CD8-positive, alpha-beta memory T cell (primary cell): ENCODE data around the gene CDC37. TPM values are rescaled to one million over a fixed set of nuclear protein-coding genes. Genes with fewer than 3 reads are reported as not detected.

Experiments used
- CTCF ChIA-PET: fragments of 350-600 bp; sonication (Branson Sonifier 250); formaldehyde crosslinking; loops from one replicate; lab custom pipeline; 2021; ENCODE audit warnings: antibody characterized with exemption; lab: Charles Lee
- POLR2A ChIA-PET: fragments of 350-600 bp; sonication (Branson Sonifier 250); formaldehyde crosslinking; loops from one replicate; lab custom pipeline; 2021; ENCODE audit warnings: antibody characterized with exemption; lab: Charles Lee
- DNase-seq, 5 donors: peaks; one replicate each; pipeline versions ENCODE4 v3.0.0 to v3.0.0-alpha.2; 2020 to 2022; ENCODE audit warnings: mixed read lengths in 1 of 5
- H3K27ac ChIP-seq: one replicate; pipeline ENCODE4 v1.7.0; 2013; ENCODE audit warnings: low read depth, mild to moderate bottlenecking, low read length, moderate library complexity
- H3K27me3 ChIP-seq: 2 replicates; pipeline ENCODE4 v1.7.0; 2013; ENCODE audit warnings: low read length, mild to moderate bottlenecking; ENCODE audit not compliant: insufficient read depth, poor library complexity, severe bottlenecking
- H3K36me3 ChIP-seq: 2 replicates; pipeline ENCODE4 v1.7.0; 2013; ENCODE audit warnings: mild to moderate bottlenecking, low read length, moderate library complexity; ENCODE audit not compliant: insufficient read depth
- H3K4me1 ChIP-seq: 2 replicates; pipeline ENCODE4 v1.7.0; 2013; ENCODE audit warnings: mild to moderate bottlenecking, low read length, moderate library complexity; ENCODE audit not compliant: insufficient read depth
- H3K4me3 ChIP-seq: 2 replicates; pipeline ENCODE4 v1.7.0; 2013; ENCODE audit warnings: mild to moderate bottlenecking, low read length
- H3K9me3 ChIP-seq: 2 replicates; pipeline ENCODE4 v1.7.0; 2013; ENCODE audit warnings: mild to moderate bottlenecking, low read length
- H3K27ac Mint-ChIP-seq, 8 donors: one replicate each; pipeline ENCODE4 v1.8.0; 2020 to 2021; ENCODE audit warnings: mixed read lengths in 8 of 8, mild to moderate bottlenecking in 6 of 8, inconsistent platforms in 3 of 8, moderate library complexity in 3 of 8
- H3K27me3 Mint-ChIP-seq, 2 donors: one replicate each; pipeline ENCODE4 v1.8.0; 2020 to 2021; ENCODE audit warnings: mixed read lengths in 2 of 2, mild to moderate bottlenecking in 1 of 2, moderate library complexity in 1 of 2
- H3K36me3 Mint-ChIP-seq, 3 donors: one replicate each; pipeline ENCODE4 v1.8.0; 2020 to 2021; ENCODE audit warnings: mixed read lengths in 3 of 3, inconsistent platforms in 1 of 3, mild to moderate bottlenecking in 1 of 3
- H3K4me1 Mint-ChIP-seq, 3 donors: one replicate each; pipeline ENCODE4 v1.8.0; 2020 to 2021; ENCODE audit warnings: mixed read lengths in 3 of 3, inconsistent platforms in 1 of 3, mild to moderate bottlenecking in 1 of 3
- H3K4me3 Mint-ChIP-seq, 7 donors: one replicate each; pipeline ENCODE4 v1.8.0; 2020 to 2021; ENCODE audit warnings: mixed read lengths in 7 of 7, mild to moderate bottlenecking in 6 of 7, moderate library complexity in 4 of 7, inconsistent platforms in 2 of 7
- H3K9me3 Mint-ChIP-seq, 5 donors: one replicate each; pipeline ENCODE4 v1.8.0; 2020 to 2022; ENCODE audit warnings: mixed read lengths in 5 of 5, mild to moderate bottlenecking in 3 of 5, moderate library complexity in 2 of 5, inconsistent platforms in 1 of 5
- polyA plus RNA-seq: library from polyadenylated mRNA; unstranded; fragments of 300-500 nt; fragmentation: Illumina TruSeq; gene quantifications from one replicate; pipeline ENCODE4 v1.2.3, GENCODE V29; 2021
- total RNA-seq, 2 experiments: library from RNA; stranded (reverse); gene quantifications; one replicate each; pipeline ENCODE4 v1.2.3, GENCODE V29; 2021

CDC37 gene
- total and polyA plus RNA-seq, 3 experiments from 2014 or later = 100 to 277 (median 273) TPM

- no peak for DNase-seq
- no peak overlapping the region for H3K4me3 ChIP-seq
- ChIA-PET CTCF (no interaction called here), POLR2A (no interaction called here)
- H3K36me3 ChIP-seq = peaks cover 16% of the 10 kb centered on the region
- Mint-ChIP-seq H3K9me3 (no peaks in the 10 kb centered on the region), H3K27me3 (peaks cover 0 to 2% of the 10 kb centered on the region in 2 donors), H3K27ac (no peak overlapping the region), H3K4me1 (no peaks in the 10 kb centered on the region), H3K4me3 (no peak overlapping the region), H3K36me3 (peaks cover 0 to 66% (median 10%) of the 10 kb centered on the region in 3 donors)
- no peaks in the 10 kb centered on the region for H3K9me3 ChIP-seq
- H3K4me1 ChIP-seq = no peaks in the 10 kb centered on the region
- no peak overlapping the region for H3K27ac ChIP-seq
- no peaks in the 10 kb centered on the region for H3K27me3 ChIP-seq
Measured at GRCh38 chr19:10352764-10353671, 50.3 kb downstream of the CDC37 start.

GRCh38 chr19:10346509-10346908 is 56.8 kb downstream of the CDC37 start:
- no peak overlapping the region for H3K27ac Mint-ChIP-seq
- no peaks in the 10 kb centered on the region for H3K27me3 ChIP-seq
- H3K4me1 Mint-ChIP-seq = no peaks in the 10 kb centered on the region
- peaks cover 0 to 15% (median 2%) of the 10 kb centered on the region in 3 donors for H3K36me3 Mint-ChIP-seq
- no peaks in the 10 kb centered on the region for H3K9me3 Mint-ChIP-seq
- H3K27me3 Mint-ChIP-seq = no peaks in the 10 kb centered on the region
- H3K36me3 ChIP-seq = no peaks in the 10 kb centered on the region
- POLR2A ChIA-PET = no interaction called here
- H3K4me3 ChIP-seq = no peak overlapping the region
- H3K4me1 ChIP-seq = no peaks in the 10 kb centered on the region
- H3K4me3 Mint-ChIP-seq = no peak overlapping the region
- DNase-seq = no peak
- H3K9me3 ChIP-seq = no peaks in the 10 kb centered on the region
- CTCF ChIA-PET = no interaction called here
- no peak overlapping the region for H3K27ac ChIP-seq

GRCh38 chr19:10344780-10345179 is 58.6 kb downstream of the CDC37 start:
- Histone ChIP-seq H3K4me1 (peaks cover 12% of the 10 kb centered on the region), H3K9me3 (no peaks in the 10 kb centered on the region), H3K27me3 (no peaks in the 10 kb centered on the region), H3K27ac (no peak overlapping the region), H3K4me3 (no peak overlapping the region), H3K36me3 (no peaks in the 10 kb centered on the region)
- Mint-ChIP-seq H3K27ac (no peak overlapping the region), H3K4me1 (peaks cover 4 to 8% (median 5%) of the 10 kb centered on the region in 3 donors), H3K4me3 (no peak overlapping the region), H3K9me3 (no peaks in the 10 kb centered on the region), H3K36me3 (peaks cover 0 to 1% (median 0%) of the 10 kb centered on the region in 3 donors), H3K27me3 (no peaks in the 10 kb centered on the region)
- ChIA-PET CTCF (interaction anchor here (1.1 to 2.2 kb wide), 2 partner anchors 44 to 74 kb away, joined by 3 to 6 read pairs; partner anchors contain the start of gene ICAM1), POLR2A (no interaction called here)
- no peak for DNase-seq

GRCh38 chr19:10343495-10343894 is 59.8 kb downstream of the CDC37 start:
- no peak overlapping the region for H3K27ac Mint-ChIP-seq
- Histone ChIP-seq H3K9me3 (no peaks in the 10 kb centered on the region), H3K4me1 (peaks cover 21% of the 10 kb centered on the region), H3K4me3 (no peak overlapping the region), H3K27me3 (no peaks in the 10 kb centered on the region), H3K36me3 (no peaks in the 10 kb centered on the region), H3K27ac (no peak overlapping the region)
- H3K4me1 Mint-ChIP-seq = peaks cover 17 to 21% (median 17%) of the 10 kb centered on the region in 3 donors
- H3K27me3 Mint-ChIP-seq = no peaks in the 10 kb centered on the region
- H3K4me3 Mint-ChIP-seq = peak overlapping the region in 1 of 7 donors; percentile 20
- no peak for DNase-seq
- ChIA-PET CTCF (interaction anchor here (0.9 to 2.2 kb wide), 2 partner anchors 45 to 93 kb away, joined by 3 to 6 read pairs; no protein-coding TSS in a partner anchor), POLR2A (no interaction called here)
- H3K9me3 Mint-ChIP-seq = no peaks in the 10 kb centered on the region
- peaks cover 0 to 8% (median 0%) of the 10 kb centered on the region in 3 donors for H3K36me3 Mint-ChIP-seq

Other genes with a start within 250 kb of the CDC37 start
- 100 to 1,000 TPM; 307 to 325 TPM for gene DNMT1, start 208.6 kb downstream of the CDC37 start, total RNA-seq
- 142 TPM for gene DNMT1, start 208.6 kb downstream of the CDC37 start, polyA plus RNA-seq
- gene S1PR2, start 172.2 kb downstream of the CDC37 start, total RNA-seq = 10 to 100 TPM; 18.4 to 19.9 TPM
- gene S1PR2, start 172.2 kb downstream of the CDC37 start, polyA plus RNA-seq = 2.2 TPM
- 100 to 1,000 TPM; 149 to 152 TPM for gene MRPL4, start 151.3 kb downstream of the CDC37 start, total RNA-seq
- 42.8 TPM for gene MRPL4, start 151.3 kb downstream of the CDC37 start, polyA plus RNA-seq
- 10 to 100 TPM; 65.8 to 66.8 TPM for gene ICAM1, start 132.4 kb downstream of the CDC37 start, total RNA-seq
- 13.1 TPM for gene ICAM1, start 132.4 kb downstream of the CDC37 start, polyA plus RNA-seq
- under 1 TPM; 0.15 to 0.33 TPM for gene ICAM4, start 116.6 kb downstream of the CDC37 start, total RNA-seq
- gene ICAM4, start 116.6 kb downstream of the CDC37 start, polyA plus RNA-seq = 0.95 TPM
- 1 to 10 TPM; 1.8 to 2.0 TPM for gene ICAM5, start 113.6 kb downstream of the CDC37 start, total RNA-seq
- gene ICAM5, start 113.6 kb downstream of the CDC37 start, polyA plus RNA-seq = not detected
- 1 to 10 TPM; 5.6 to 7.3 TPM for gene ZGLP1, start 93.7 kb downstream of the CDC37 start, total RNA-seq
- gene ZGLP1, start 93.7 kb downstream of the CDC37 start, polyA plus RNA-seq = 0.56 TPM
- gene FDX2, start 87.5 kb downstream of the CDC37 start, total RNA-seq = 10 to 100 TPM; 29.6 to 30.0 TPM
- 16.1 TPM for gene FDX2, start 87.5 kb downstream of the CDC37 start, polyA plus RNA-seq
- gene RAVER1, start 70.0 kb downstream of the CDC37 start, total RNA-seq = 10 to 100 TPM; 91.5 to 98.5 TPM
- 24.1 TPM for gene RAVER1, start 70.0 kb downstream of the CDC37 start, polyA plus RNA-seq
- gene ICAM3, start 63.9 kb downstream of the CDC37 start, total RNA-seq = 10 to 100 TPM; 83.0 to 89.1 TPM
- 244 TPM for gene ICAM3, start 63.9 kb downstream of the CDC37 start, polyA plus RNA-seq
- gene TYK2, start 23.0 kb downstream of the CDC37 start, total RNA-seq = 100 to 1,000 TPM; 210 to 212 TPM
- 74.4 TPM for gene TYK2, start 23.0 kb downstream of the CDC37 start, polyA plus RNA-seq
- 10 to 100 TPM; 21.6 to 22.2 TPM for gene PDE4A, start 17.0 kb upstream of the CDC37 start, total RNA-seq
- gene PDE4A, start 17.0 kb upstream of the CDC37 start, polyA plus RNA-seq = 7.5 TPM
- 100 to 1,000 TPM; 101 to 107 TPM for gene KEAP1, start 99.8 kb upstream of the CDC37 start, total RNA-seq
- 58.3 TPM for gene KEAP1, start 99.8 kb upstream of the CDC37 start, polyA plus RNA-seq
- 1 to 10 TPM; 1.5 to 1.8 TPM for gene S1PR5, start 113.9 kb upstream of the CDC37 start, total RNA-seq
- gene S1PR5, start 113.9 kb upstream of the CDC37 start, polyA plus RNA-seq = 90.3 TPM
- gene ATG4D, start 140.4 kb upstream of the CDC37 start, total RNA-seq = 10 to 100 TPM; 44.4 to 45.1 TPM
- 28.9 TPM for gene ATG4D, start 140.4 kb upstream of the CDC37 start, polyA plus RNA-seq
- 10 to 100 TPM; 61.6 to 64.5 TPM for gene KRI1, start 162.5 kb upstream of the CDC37 start, total RNA-seq
- gene KRI1, start 162.5 kb upstream of the CDC37 start, polyA plus RNA-seq = 45.7 TPM
- 10 to 100 TPM; 22.2 to 23.1 TPM for gene CDKN2D, start 165.4 kb upstream of the CDC37 start, total RNA-seq
- 176 TPM for gene CDKN2D, start 165.4 kb upstream of the CDC37 start, polyA plus RNA-seq
- gene AP1M2, start 183.8 kb upstream of the CDC37 start, total RNA-seq = not detected
- gene AP1M2, start 183.8 kb upstream of the CDC37 start, polyA plus RNA-seq = not detected
- 10 to 100 TPM; 70.5 to 88.2 TPM for gene SLC44A2, start 222.0 kb upstream of the CDC37 start, total RNA-seq
- 285 TPM for gene SLC44A2, start 222.0 kb upstream of the CDC37 start, polyA plus RNA-seq